GM19043 (cell line): ENCODE results near the gene IKZF3.
"Not testable (repeated sequence)": the region's sequence is repeated elsewhere in the genome, so short reads cannot be mapped to it uniquely, and the experiment has no call there.

Experiments used
- ATAC-seq: cut with Tn5 transposase; IDR thresholded peaks from one replicate; pipeline ENCODE4 v1.9.1; 2021; ENCODE audit warnings: low read depth; ENCODE audit not compliant: unreplicated experiment

IKZF3 gene

GRCh38 chr17:39742856-39743436 is 121.2 kb downstream of the IKZF3 start:
- ATAC-seq, result no peak

- no peak for ATAC-seq
These were observed 121.8 kb downstream of the IKZF3 start for GRCh38 chr17:39742126-39742855.

GRCh38 chr17:39740357-39741111 is 123.6 kb downstream of the IKZF3 start:
- no peak for ATAC-seq

GRCh38 chr17:39739885-39740356 is 124.2 kb downstream of the IKZF3 start:
- no peak for ATAC-seq

GRCh38 chr17:39738983-39739884 is 124.9 kb downstream of the IKZF3 start:
- no peak for ATAC-seq

- no peak for ATAC-seq
These were observed 125.6 kb downstream of the IKZF3 start for GRCh38 chr17:39738568-39738901.

- ATAC-seq, result no peak
These were observed 126.1 kb downstream of the IKZF3 start, which contains the start of gene GRB7 for GRCh38 chr17:39737760-39738567. TSS of gene GRB7 (plus strand) at chr17:39737938. CDS start at chr17:39742302, 4,364 bp downstream.

- ATAC-seq, result no peak
These were observed 126.8 kb downstream of the IKZF3 start for GRCh38 chr17:39737206-39737759.

- ATAC-seq, result no peak
These were observed 127.6 kb downstream of the IKZF3 start for GRCh38 chr17:39736319-39737165.

GRCh38 chr17:39735882-39736281 is 128.2 kb downstream of the IKZF3 start:
- ATAC-seq, result no peak

GRCh38 chr17:39732586-39732985 is 131.5 kb downstream of the IKZF3 start:
- ATAC-seq, result no peak

GRCh38 chr17:39730095-39730921 is 133.8 kb downstream of the IKZF3 start, which contains the start of gene MIEN1:
TSS of gene MIEN1 (minus strand) at chr17:39730532. CDS start at chr17:39730495, 37 bp downstream.
- peak; percentile 79 for ATAC-seq

- no peak for ATAC-seq
These were observed 134.7 kb downstream of the IKZF3 start for GRCh38 chr17:39729280-39729851.

GRCh38 chr17:39727556-39727955 is 136.6 kb downstream of the IKZF3 start:
- no peak for ATAC-seq

- no peak for ATAC-seq
These were observed 137.5 kb downstream of the IKZF3 start for GRCh38 chr17:39726617-39727016.

- ATAC-seq, result not testable (repeated sequence)
These were observed 138.2 kb downstream of the IKZF3 start for GRCh38 chr17:39725923-39726322.

GRCh38 chr17:39724731-39725130 is 139.4 kb downstream of the IKZF3 start:
- ATAC-seq, result no peak
